ENCODE results near the gene TSPAN9. TPM values are rescaled to one million over a fixed set of nuclear protein-coding genes. Genes with fewer than 3 reads are reported as not detected.

The TSPAN9 gene
- total RNA-seq, 1 donor from 2014 or later, result 15.9 TPM

- peak; percentile 36 for ATAC-seq
Measured at GRCh38 chr12:3191450-3191849, 114.3 kb downstream of the TSPAN9 start.

DNA sequence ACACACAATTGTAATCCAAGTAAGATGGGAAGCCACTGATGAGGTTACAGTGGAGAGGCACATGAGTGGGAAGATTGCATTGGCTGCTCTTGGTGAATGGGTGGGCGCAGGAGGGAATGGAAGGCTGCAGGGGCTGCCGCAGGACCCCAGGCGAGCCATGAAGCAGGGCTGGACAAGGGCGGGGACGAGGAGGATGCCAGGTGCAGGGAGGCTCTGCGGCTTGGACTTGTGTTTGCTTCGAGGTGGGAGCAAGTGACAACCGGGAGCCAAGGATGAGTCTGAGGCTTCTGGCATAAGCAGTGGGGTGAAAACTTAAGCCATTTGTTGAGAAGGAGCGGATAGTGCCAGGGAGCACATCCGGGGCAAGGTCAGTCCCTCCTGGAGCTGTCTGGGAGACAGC lies 115.0 kb downstream of the TSPAN9 start:
- no peak for ATAC-seq

DNA sequence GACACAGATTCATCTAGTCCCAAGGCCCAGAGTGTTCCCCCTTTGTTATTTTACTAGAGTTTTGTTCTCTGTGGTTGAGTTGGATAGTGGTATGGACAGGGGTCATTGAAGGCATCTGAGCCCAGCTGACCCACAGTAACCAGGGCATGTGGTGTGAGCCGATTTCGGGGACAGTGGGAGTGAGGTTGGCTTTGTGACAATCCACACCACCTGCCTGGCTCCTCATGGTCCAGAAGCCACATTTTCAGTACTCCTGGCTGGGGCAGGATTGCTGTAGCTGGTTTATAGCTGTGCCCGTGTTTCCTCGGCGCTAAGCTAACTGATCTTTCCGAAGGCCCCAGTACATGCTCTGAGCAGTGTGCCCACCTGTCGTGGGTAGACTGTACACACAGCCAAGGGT lies 116.0 kb downstream of the TSPAN9 start:
- ATAC-seq, result no peak

- ATAC-seq, result no peak
Measured at GRCh38 chr12:3193755-3194154, 116.6 kb downstream of the TSPAN9 start.

DNA sequence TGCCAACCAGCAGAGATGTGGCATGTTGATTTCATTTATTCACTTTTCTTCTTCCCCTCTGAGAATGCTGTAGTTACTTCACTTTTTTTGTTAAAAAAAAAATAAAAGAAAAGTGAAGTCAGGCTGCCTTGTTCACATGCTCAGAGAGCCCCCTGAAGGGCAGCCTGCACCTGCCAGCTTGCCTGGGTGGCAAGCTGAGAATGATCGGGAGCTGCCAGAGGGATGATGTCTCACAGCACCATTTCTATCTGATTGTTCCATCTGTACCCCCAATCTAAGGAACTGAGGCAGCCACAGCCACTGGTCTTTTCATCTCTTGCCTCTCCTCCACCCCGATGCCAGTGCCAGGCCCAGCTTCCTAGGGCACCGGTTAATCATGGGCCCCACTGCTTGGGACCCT lies 118.2 kb downstream of the TSPAN9 start:
- ATAC-seq, result no peak

- ATAC-seq, result no peak
Measured at GRCh38 chr12:3195859-3196483, 118.8 kb downstream of the TSPAN9 start.

GRCh38 chr12:3196488-3196887 lies 119.3 kb downstream of the TSPAN9 start:
- no peak for ATAC-seq

GRCh38 chr12:3197131-3197818 lies 120.1 kb downstream of the TSPAN9 start:
- ATAC-seq, result no peak

- peak; percentile 16 for ATAC-seq
Measured at GRCh38 chr12:3199551-3200031, 122.4 kb downstream of the TSPAN9 start.

GRCh38 chr12:3200032-3200617 lies 122.9 kb downstream of the TSPAN9 start:
- peak; percentile 44 for ATAC-seq

DNA sequence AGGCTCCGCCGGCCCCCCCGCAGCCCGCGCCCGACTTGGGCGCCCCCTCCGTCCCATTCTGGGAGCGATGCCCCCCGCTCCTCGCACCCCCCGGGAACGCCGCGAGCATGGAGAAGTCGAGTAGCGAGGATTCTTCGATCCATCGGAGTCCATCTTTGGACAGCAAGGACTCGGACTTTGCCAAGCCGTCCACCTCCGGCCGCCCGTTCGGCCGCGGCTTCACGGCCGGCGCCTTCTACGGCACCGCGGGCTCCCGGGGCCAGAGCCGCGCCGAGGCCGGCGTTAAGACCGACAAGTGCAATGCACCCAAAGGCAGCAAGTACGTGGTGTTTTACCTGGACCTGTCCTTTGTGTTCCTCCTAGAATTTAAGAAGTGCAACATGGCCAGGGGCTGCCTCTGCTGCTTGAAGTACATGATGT lies 123.6 kb downstream of the TSPAN9 start:
- no peak for ATAC-seq

DNA sequence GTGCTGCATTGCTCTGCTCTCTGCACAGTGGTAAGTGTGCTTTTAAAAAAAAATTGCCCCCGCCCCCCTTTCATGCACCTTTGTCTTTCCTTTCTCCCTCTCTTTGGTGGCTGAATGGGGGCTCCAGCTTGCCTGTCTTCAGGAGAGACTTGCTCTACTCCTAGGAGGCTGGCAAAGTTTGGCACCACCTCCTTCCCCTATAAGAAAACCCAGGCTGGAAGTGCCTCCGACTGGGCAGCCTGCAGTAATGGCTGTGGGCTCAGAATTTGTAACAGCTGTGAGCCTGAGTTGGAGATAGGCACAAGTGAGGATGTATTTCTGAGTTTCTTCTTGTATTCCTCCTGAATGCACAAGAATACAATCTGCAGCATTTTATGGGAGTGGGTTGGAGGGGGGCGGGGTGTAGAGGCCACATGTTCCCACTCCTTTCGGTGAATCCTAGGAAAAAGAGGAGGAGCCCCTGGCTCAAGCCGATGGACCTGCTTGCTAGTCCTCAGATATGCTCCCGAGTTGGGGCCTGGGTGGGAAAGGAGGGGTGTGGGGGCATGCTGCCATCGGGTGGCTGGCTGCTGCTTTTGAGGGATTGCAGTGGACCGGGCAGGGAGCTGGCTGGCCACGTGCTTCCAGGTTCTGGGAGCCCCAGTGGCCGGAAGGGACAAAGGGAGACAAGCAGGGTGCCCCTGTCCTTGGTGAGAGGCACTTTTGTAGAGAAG lies 124.3 kb downstream of the TSPAN9 start:
- no peak for ATAC-seq

- ATAC-seq, result no peak
Measured at GRCh38 chr12:3202096-3202495, 124.9 kb downstream of the TSPAN9 start.

- peak; percentile 30 for ATAC-seq
Measured at GRCh38 chr12:3202734-3203446, 125.7 kb downstream of the TSPAN9 start.

DNA sequence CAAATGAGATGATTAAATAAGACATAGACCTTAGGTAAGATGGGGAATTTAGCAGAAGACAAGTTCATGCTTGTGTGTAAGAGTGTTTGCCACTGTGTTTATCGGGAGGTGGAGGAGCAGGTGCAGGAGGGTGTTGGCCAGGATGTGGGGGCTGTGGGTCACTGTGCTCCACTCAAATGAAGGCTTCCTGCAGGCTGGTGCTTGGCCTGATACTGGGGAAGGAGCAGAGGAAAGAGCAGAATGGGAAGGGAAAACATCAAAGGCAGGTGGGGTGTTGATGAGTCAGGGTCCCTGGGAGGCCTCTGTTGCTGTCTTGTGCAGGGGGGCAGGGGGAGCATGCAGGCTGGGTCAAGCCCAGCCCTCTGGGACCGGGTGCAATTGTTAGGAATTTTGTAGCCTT lies 126.5 kb downstream of the TSPAN9 start:
- ATAC-seq, result peak; percentile 17

DNA sequence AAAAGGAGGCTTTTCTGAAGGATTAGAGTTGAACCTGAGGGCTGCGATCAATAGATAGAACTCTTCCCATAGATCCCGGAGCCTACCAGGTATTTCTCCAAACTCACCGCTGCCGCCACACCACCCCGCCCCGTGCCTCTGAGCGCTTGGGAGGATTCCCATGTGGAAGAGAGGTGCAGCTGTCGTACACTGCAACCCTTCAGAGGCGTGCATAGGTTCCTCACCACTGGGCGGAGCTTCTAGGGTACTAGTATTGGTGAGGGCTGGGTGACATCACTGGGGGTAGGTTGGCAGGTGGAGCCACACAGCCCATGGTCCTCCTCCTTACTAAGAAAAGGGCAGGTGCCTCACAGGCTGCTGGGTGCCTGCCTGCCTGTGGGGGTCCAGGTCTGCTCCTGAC lies 127.0 kb downstream of the TSPAN9 start:
- ATAC-seq, result peak; percentile 87

DNA sequence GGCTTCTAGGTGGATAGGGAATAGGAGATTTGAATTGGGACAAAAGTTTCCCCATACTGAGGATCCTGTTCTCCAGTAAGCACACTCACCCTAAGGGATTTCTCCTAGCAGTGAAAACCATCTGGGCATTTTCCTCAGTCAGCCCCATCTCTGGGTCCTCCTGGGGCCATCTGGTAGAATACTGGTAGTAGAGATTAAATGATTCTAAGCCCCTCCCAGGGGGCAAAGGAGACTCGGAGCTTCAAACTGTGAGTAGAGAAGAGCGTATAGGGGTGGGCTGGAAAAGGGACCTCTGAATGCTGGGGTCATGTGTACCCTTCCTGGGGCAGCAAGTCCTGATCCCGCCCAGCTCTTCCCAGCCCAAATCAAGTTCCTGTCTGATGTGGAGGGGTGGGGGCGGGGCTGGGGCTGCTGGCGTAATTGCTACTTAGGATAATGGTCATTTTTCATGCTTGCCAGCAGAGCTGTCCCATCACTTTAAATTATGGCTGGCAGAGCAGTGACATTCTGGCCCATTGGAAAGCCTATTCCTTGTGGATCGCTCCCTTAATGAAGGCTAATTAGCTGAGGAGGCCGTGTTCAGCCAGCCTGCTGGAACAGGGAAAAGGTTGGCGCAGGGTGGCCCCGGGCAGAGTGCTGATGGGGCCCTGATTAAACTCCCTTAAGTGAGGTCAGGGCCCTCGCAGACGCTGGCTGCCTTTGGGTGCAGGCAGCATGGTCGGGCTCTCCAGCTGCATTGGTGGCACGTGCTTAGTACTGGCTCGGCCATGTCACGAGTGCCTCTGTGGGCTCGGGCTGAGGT lies 127.8 kb downstream of the TSPAN9 start:
- ATAC-seq, result no peak

DNA sequence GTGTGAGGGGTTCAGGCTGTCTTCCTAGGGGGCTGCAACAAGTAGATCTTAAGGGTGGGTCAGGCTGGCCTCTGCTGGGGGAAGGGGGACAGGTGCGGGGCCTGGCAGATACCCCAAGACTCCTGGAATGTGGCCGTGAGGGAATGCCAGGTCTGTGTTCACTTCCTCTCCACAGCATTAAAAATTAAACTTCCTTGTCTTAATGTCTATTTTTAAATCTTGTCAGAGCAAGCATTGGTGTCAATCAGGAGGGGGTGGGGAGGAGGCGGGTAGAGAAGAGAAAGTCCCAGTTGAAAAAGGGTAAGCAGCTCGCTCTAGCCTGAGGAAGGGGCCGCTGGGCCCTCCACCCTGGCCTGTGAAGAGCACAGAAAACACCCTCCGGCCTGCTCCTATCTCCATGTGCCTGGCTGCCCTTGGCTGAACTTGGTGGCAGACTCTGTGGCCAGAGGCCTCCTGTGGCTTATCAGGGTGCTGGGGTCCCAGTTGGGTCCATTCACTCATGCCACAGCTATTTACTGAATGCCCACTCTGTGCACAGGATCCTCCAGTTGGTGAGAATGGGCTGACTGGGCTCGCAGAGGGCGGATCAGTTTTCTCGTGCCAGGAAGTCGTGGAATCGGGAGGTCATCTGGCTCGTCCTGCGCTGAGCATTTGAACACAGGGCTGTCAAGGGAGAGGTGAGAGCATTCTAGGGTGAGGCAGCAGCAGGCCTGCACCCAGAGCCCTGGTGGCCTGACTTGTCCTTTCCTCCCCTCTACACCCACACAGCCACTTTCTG lies 128.8 kb downstream of the TSPAN9 start:
- ATAC-seq, result no peak

GRCh38 chr12:3206536-3207072 lies 129.4 kb downstream of the TSPAN9 start:
- ATAC-seq, result no peak

- ATAC-seq, result no peak
Measured at GRCh38 chr12:3207175-3207574, 130.0 kb downstream of the TSPAN9 start.

DNA sequence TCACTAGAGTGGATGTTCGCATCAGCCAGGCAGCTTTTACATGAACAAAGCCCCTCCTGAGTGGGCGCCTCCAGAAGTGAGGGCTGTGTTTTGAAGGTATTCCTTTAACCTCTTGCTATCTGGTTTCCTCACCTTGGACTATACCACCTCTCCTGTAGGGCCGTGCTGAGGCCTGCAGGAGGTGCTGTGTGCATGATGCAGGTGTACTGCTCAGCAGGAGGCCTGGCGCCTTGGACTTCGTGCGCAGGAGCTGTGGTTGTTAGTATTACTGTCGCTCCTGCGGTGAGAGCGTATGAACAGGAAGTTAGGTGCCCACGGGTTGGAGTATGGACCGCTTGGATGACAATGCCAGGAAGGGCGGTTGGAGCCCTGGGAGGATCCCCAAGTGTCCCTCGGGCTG lies 130.7 kb downstream of the TSPAN9 start:
- ATAC-seq, result no peak

Data from esophagus mucosa (tissue), 1 donor.